Ectodermal cell (in vitro differentiated cells): ENCODE data around the gene ARHGAP35.
"Not testable (repeated sequence)": the region's sequence is repeated elsewhere in the genome, so short reads cannot be mapped to it uniquely, and the experiment has no call there.

Experiments used
- H3K27ac ChIP-seq: 2 replicates; pipeline ENCODE4 v1.7.0; 2013; ENCODE audit warnings: mild to moderate bottlenecking, low read depth, low read length; ENCODE audit not compliant: insufficient read depth, poor library complexity, severe bottlenecking
- H3K27me3 ChIP-seq: 2 replicates; pipeline ENCODE4 v1.7.0; 2013; ENCODE audit warnings: mild to moderate bottlenecking, low read length; ENCODE audit not compliant: insufficient read depth, control insufficient read depth, poor library complexity, severe bottlenecking
- H3K36me3 ChIP-seq: one replicate; pipeline ENCODE4 v1.7.0; 2013; ENCODE audit warnings: low read length; ENCODE audit not compliant: control insufficient read depth, insufficient read depth
- H3K4me1 ChIP-seq: one replicate; pipeline ENCODE4 v1.7.0; 2013; ENCODE audit warnings: low read length; ENCODE audit not compliant: control insufficient read depth, insufficient read depth
- H3K4me3 ChIP-seq: 2 replicates; pipeline ENCODE4 v1.7.0; 2013; ENCODE audit warnings: low read depth, low read length, control low read depth; ENCODE audit not compliant: insufficient read depth
- H3K9me3 ChIP-seq: 2 replicates; pipeline ENCODE4 v1.7.0; 2013; ENCODE audit warnings: mild to moderate bottlenecking, low read length, moderate library complexity; ENCODE audit not compliant: control insufficient read depth
- WGBS, 2 experiments: methylation state at CpG; one replicate each; pipeline ENCODE4 v1.1.7; 2013; ENCODE audit warnings: missing lambda C conversion rate in 2 of 2; 5-methylcytosine and 5-hydroxymethylcytosine counted together

The ARHGAP35 gene

GRCh38 chr19:46867170-46867569 is 6.4 kb downstream of the ARHGAP35 start:
- H3K4me3 ChIP-seq = no peak overlapping the region
- WGBS, 2 experiments = 81 to 93% methylated on average over 3 of the region's 3 CpGs
- no peaks in the 10 kb centered on the region for H3K27me3 ChIP-seq
- peaks cover 21% of the 10 kb centered on the region for H3K4me1 ChIP-seq
- H3K36me3 ChIP-seq = no peaks in the 10 kb centered on the region
- no peak overlapping the region for H3K27ac ChIP-seq
- no peaks in the 10 kb centered on the region for H3K9me3 ChIP-seq

- H3K4me1 ChIP-seq = peaks cover 17% of the 10 kb centered on the region
- H3K9me3 ChIP-seq = no peaks in the 10 kb centered on the region
- H3K4me3 ChIP-seq = no peak overlapping the region
- no peaks in the 10 kb centered on the region for H3K36me3 ChIP-seq
- H3K27ac ChIP-seq = no peak overlapping the region
- no peaks in the 10 kb centered on the region for H3K27me3 ChIP-seq
- WGBS, 2 experiments = 91 to 94% methylated on average over 4 of the region's 4 CpGs
Measured at GRCh38 chr19:46868025-46868802, 7.4 kb downstream of the ARHGAP35 start.

GRCh38 chr19:46871173-46871572 is 10.4 kb downstream of the ARHGAP35 start:
- H3K27me3 ChIP-seq, H3K27ac ChIP-seq, H3K4me3 ChIP-seq, H3K9me3 ChIP-seq, H3K36me3 ChIP-seq, H3K4me1 ChIP-seq: not testable (repeated sequence)
- 95% methylated on average over 5 of the region's 5 CpGs for WGBS, 2 experiments

GRCh38 chr19:46872967-46873366 is 12.2 kb downstream of the ARHGAP35 start:
- no peaks in the 10 kb centered on the region for H3K36me3 ChIP-seq
- no peak overlapping the region for H3K27ac ChIP-seq
- 85 to 86% methylated on average over 4 of the region's 4 CpGs for WGBS, 2 experiments
- no peaks in the 10 kb centered on the region for H3K9me3 ChIP-seq
- H3K4me3 ChIP-seq = no peak overlapping the region
- no peaks in the 10 kb centered on the region for H3K27me3 ChIP-seq
- no peaks in the 10 kb centered on the region for H3K4me1 ChIP-seq

- H3K9me3 ChIP-seq = no peaks in the 10 kb centered on the region
- H3K36me3 ChIP-seq = no peaks in the 10 kb centered on the region
- H3K27ac ChIP-seq = no peak overlapping the region
- 77 to 80% methylated on average over 4 of the region's 4 CpGs for WGBS, 2 experiments
- H3K4me3 ChIP-seq = no peak overlapping the region
- H3K27me3 ChIP-seq = no peaks in the 10 kb centered on the region
- no peaks in the 10 kb centered on the region for H3K4me1 ChIP-seq
Measured at GRCh38 chr19:46875234-46875633, 14.4 kb downstream of the ARHGAP35 start.

GRCh38 chr19:46875657-46876056 is 14.9 kb downstream of the ARHGAP35 start:
- no peaks in the 10 kb centered on the region for H3K27me3 ChIP-seq
- H3K27ac ChIP-seq = no peak overlapping the region
- H3K4me1 ChIP-seq = no peaks in the 10 kb centered on the region
- no peaks in the 10 kb centered on the region for H3K9me3 ChIP-seq
- H3K36me3 ChIP-seq = no peaks in the 10 kb centered on the region
- 94 to 95% methylated on average over 6 of the region's 6 CpGs for WGBS, 2 experiments
- no peak overlapping the region for H3K4me3 ChIP-seq

GRCh38 chr19:46878613-46879375 is 18.0 kb downstream of the ARHGAP35 start:
- no peak overlapping the region for H3K4me3 ChIP-seq
- WGBS, 2 experiments = 91 to 93% methylated on average over 9 of the region's 9 CpGs
- peaks cover 6% of the 10 kb centered on the region for H3K4me1 ChIP-seq
- H3K9me3 ChIP-seq = no peaks in the 10 kb centered on the region
- no peaks in the 10 kb centered on the region for H3K27me3 ChIP-seq
- no peaks in the 10 kb centered on the region for H3K36me3 ChIP-seq
- no peak overlapping the region for H3K27ac ChIP-seq

GRCh38 chr19:46880431-46880830 is 19.6 kb downstream of the ARHGAP35 start:
- H3K4me3 ChIP-seq = no peak overlapping the region
- no peaks in the 10 kb centered on the region for H3K36me3 ChIP-seq
- H3K27ac ChIP-seq = no peak overlapping the region
- H3K4me1 ChIP-seq = peaks cover 6% of the 10 kb centered on the region
- 83 to 96% methylated on average over 1 of the region's 1 CpG for WGBS, 2 experiments
- H3K9me3 ChIP-seq = no peaks in the 10 kb centered on the region
- no peaks in the 10 kb centered on the region for H3K27me3 ChIP-seq

GRCh38 chr19:46881092-46881491 is 20.3 kb downstream of the ARHGAP35 start:
- 92 to 96% methylated on average over 4 of the region's 4 CpGs for WGBS, 2 experiments
- H3K4me3 ChIP-seq = no peak overlapping the region
- H3K27me3 ChIP-seq = no peaks in the 10 kb centered on the region
- H3K36me3 ChIP-seq = no peaks in the 10 kb centered on the region
- peaks cover 6% of the 10 kb centered on the region for H3K4me1 ChIP-seq
- no peaks in the 10 kb centered on the region for H3K9me3 ChIP-seq
- H3K27ac ChIP-seq = no peak overlapping the region

- Histone ChIP-seq H3K4me1 (peaks cover 6% of the 10 kb centered on the region), H3K27me3 (no peaks in the 10 kb centered on the region), H3K36me3 (no peaks in the 10 kb centered on the region), H3K27ac (no peak overlapping the region), H3K4me3 (no peak overlapping the region), H3K9me3 (no peaks in the 10 kb centered on the region)
- WGBS, 2 experiments = 94 to 97% methylated on average over 4 of the region's 4 CpGs
Measured at GRCh38 chr19:46882034-46882433, 21.2 kb downstream of the ARHGAP35 start.
